Liver (tissue), 6 donors: ENCODE results near the gene MTHFD1L. TPM values are rescaled to one million over a fixed set of nuclear protein-coding genes. Genes with fewer than 3 reads are reported as not detected.

Experiments
- GABPA ChIP-seq, 2 donors: IDR thresholded peaks in 1 of 2; conservative IDR thresholded peaks in 1 of 2; 2 replicates each; pipeline ENCODE4 v1.6.1; 2016; ENCODE audit warnings: antibody characterized with exemption in 2 of 2, mild to moderate bottlenecking in 1 of 2, moderate library complexity in 1 of 2
- JUND ChIP-seq, 2 donors: IDR thresholded peaks; 2 replicates each; pipeline ENCODE4 v1.6.1; 2016; ENCODE audit warnings: antibody characterized with exemption in 2 of 2
- TAF1 ChIP-seq: conservative IDR thresholded peaks from 2 replicates; pipeline ENCODE4 v1.6.1; 2016; ENCODE audit warnings: antibody characterized with exemption, mild to moderate bottlenecking
- polyA plus RNA-seq, 2 donors: library from polyadenylated mRNA; stranded (reverse) in 1 of 2; unstranded in 1 of 2; fragments of 200-250 nt in 1 of 2; fragments of >200 nt in 1 of 2; fragmentation: Nextera tagmentation in 1 of 2; extraction: Ambion mirVana in 1 of 2; gene quantifications; one replicate each; pipeline versions ENCODE4 v1.2.1 to v1.2.3, GENCODE V29; 2013 to 2015
- small RNA-seq: library from RNA; depleted of rRNA; stranded (forward); fragments of <200 nt; gene quantifications from one replicate; pipeline ENCODE3, GENCODE V24; 2014
- total RNA-seq, 2 donors: library from RNA; depleted of rRNA; stranded (reverse); fragments of >200 nt; gene quantifications; one replicate each; pipeline ENCODE4 v1.2.3, GENCODE V29; 2014
- TF ChIP-seq, protein P1 (sequence below): fragments of 150-350 bp; IDR thresholded peaks from 2 replicates; pipeline ENCODE4 v1.5.1; 2017; ENCODE audit warnings: improper control_type of control experiment, low read depth, low read length; ENCODE audit not compliant: missing input control
- donor health status: healthy.
- donor health status: healthy.
- donor health status: healthy.

Gene MTHFD1L
- total and polyA plus RNA-seq, 4 donors, result 2.0 to 7.7 (median 2.8) TPM

DNA sequence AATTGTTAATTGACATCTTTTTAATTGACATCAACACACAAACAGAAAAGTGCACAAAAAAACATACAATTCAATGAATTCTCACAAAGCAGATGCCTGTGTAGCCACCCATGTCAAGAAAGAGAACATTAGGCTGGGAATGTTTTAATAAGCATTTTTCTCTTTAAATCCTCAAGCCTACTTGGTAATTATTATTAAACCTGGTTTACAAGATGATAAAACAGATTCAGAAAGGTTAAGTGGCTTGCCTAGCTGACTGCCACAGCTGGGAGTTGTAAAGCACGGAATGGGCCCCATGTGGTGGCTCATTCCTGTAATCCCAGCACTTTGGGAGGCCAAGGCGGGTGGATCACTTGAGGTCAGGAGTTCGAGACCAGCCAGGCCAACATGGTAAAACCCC lies 284.3 kb downstream of the MTHFD1L start (continued):
- no peak for TF ChIP-seq TAF1
- TF ChIP-seq, protein P1, sequence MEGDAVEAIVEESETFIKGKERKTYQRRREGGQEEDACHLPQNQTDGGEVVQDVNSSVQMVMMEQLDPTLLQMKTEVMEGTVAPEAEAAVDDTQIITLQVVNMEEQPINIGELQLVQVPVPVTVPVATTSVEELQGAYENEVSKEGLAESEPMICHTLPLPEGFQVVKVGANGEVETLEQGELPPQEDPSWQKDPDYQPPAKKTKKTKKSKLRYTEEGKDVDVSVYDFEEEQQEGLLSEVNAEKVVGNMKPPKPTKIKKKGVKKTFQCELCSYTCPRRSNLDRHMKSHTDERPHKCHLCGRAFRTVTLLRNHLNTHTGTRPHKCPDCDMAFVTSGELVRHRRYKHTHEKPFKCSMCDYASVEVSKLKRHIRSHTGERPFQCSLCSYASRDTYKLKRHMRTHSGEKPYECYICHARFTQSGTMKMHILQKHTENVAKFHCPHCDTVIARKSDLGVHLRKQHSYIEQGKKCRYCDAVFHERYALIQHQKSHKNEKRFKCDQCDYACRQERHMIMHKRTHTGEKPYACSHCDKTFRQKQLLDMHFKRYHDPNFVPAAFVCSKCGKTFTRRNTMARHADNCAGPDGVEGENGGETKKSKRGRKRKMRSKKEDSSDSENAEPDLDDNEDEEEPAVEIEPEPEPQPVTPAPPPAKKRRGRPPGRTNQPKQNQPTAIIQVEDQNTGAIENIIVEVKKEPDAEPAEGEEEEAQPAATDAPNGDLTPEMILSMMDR, result no peak
- no peak for TF ChIP-seq GABPA (IDR thresholded peaks at IDR 0.05 in 1 of 2, conservative IDR thresholded peaks at IDR 0.05 in 1 of 2)
- TF ChIP-seq JUND (IDR thresholded peaks at IDR 0.05), result no peak

Small RNAs within 50 kb of the gene (small RNA-seq; reads per million reads assigned to genes)
- gene RNU6-302P, result not detected
